BJ (cell line): ENCODE data around the gene ICAM1. TPM values are rescaled to one million over a fixed set of nuclear protein-coding genes. Genes with fewer than 3 reads are reported as not detected.
A peak's percentile ranks its signal among the peaks of the same experiment; 100 is the strongest.

Experiments
- CTCF ChIA-PET: fragments of 350-600 bp; formaldehyde crosslinking; extraction: SDS; loops from one replicate; lab custom pipeline; 2021; ENCODE audit warnings: antibody characterized with exemption, inconsistent platforms; lab: Yijun Ruan, JAX
- POLR2A ChIA-PET: fragments of 300-600 bp; sonication (Branson Sonifier 250); formaldehyde crosslinking; extraction: SDS; loops from one replicate; lab custom pipeline; 2021; ENCODE audit warnings: antibody characterized with exemption; lab: Charles Lee
- DNase-seq: peaks from one replicate; pipeline ENCODE4 v3.0.0-alpha.2; 2011; ENCODE audit warnings: low read depth
- H3K27me3 ChIP-seq: 2 replicates; pipeline ENCODE4 v1.6.0; 2011; ENCODE audit warnings: low read length; ENCODE audit not compliant: control insufficient read depth, insufficient read depth
- H3K36me3 ChIP-seq: 2 replicates; pipeline ENCODE4 v1.5.1; 2011; ENCODE audit warnings: low read length; ENCODE audit not compliant: control insufficient read depth, insufficient read depth
- H3K4me3 ChIP-seq: 2 replicates; pipeline ENCODE4 v1.5.1; 2011; ENCODE audit warnings: low read depth, mild to moderate bottlenecking, control low read depth, low read length
- polyA plus RNA-seq: library from polyadenylated mRNA; depleted of rRNA; stranded (reverse); fragments of >200 nt; gene quantifications from 2 replicates; pipeline ENCODE4 v1.2.3, GENCODE V29; 2011; rRNA removed
- small RNA-seq: library from RNA; depleted of rRNA; stranded (forward); fragments of <200 nt; gene quantifications from one replicate; pipeline ENCODE3, GENCODE V24; 2012; ENCODE audit warnings: low replicate concordance, low read depth; ENCODE audit not compliant: insufficient read length
- TF ChIP-seq, protein P1 (sequence below): IDR thresholded peaks from 2 replicates; pipeline ENCODE4 v1.5.1; 2011; ENCODE audit warnings: low read depth, mild to moderate bottlenecking, control low read depth, inconsistent platforms, low read length, moderate library complexity; ENCODE audit not compliant: insufficient read depth

The ICAM1 gene
- polyA plus RNA-seq, 1 experiment: 55.9 TPM

DNA sequence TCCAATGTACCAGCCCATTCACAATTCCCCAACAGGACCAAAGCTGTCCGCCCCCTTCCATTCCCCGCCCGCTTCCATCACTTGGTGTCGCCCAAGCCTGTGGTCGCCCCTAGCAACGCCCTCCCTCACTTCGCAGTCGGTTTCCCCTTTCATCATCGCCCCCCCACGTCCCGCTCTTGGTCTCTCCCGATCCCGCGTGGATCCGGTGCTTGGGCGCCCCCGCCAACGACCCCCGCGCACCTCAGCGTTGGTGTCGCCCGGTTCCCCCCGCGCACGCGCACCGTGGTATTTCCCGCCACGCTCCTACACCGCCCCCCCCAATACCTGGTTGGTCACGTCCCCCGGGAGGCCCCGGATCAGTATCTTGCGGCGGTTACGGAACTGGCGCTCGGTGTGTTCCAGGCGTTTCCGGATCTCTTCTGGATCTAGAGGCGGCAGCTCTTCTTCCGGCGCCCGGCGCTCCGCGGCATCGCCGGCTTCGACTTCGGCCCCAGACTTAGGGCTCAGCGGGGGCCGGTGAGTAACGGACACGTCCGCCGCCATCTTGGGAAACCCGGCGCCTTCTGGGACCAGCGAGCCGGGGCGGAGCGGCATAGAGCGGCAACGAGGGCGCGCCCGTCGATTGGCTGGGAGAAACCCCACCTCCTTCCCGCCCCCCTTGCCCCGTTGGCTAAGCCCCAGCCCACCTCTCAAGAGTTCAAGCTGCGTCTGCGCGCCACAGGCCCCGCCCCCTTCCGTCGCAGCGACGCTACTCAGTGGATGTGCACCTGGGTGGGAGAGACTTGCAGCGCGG lies 62.2 kb downstream of the ICAM1 start, which contains the start of gene RAVER1:
RAVER1 (minus strand) TSS at position 565 of the 793 bp plus-strand sequence; CDS start at position 543, 22 bp downstream.
- TF ChIP-seq, protein P1, sequence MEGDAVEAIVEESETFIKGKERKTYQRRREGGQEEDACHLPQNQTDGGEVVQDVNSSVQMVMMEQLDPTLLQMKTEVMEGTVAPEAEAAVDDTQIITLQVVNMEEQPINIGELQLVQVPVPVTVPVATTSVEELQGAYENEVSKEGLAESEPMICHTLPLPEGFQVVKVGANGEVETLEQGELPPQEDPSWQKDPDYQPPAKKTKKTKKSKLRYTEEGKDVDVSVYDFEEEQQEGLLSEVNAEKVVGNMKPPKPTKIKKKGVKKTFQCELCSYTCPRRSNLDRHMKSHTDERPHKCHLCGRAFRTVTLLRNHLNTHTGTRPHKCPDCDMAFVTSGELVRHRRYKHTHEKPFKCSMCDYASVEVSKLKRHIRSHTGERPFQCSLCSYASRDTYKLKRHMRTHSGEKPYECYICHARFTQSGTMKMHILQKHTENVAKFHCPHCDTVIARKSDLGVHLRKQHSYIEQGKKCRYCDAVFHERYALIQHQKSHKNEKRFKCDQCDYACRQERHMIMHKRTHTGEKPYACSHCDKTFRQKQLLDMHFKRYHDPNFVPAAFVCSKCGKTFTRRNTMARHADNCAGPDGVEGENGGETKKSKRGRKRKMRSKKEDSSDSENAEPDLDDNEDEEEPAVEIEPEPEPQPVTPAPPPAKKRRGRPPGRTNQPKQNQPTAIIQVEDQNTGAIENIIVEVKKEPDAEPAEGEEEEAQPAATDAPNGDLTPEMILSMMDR: peak; percentile 13; the same call in 1 of the 2 replicates
- Histone ChIP-seq H3K4me3 (peak within 1 kb of the TSS; percentile 97), H3K27me3 (no peaks in the 10 kb centered on the region), H3K36me3 (peaks cover 16% of the 10 kb centered on the region)
- CTCF ChIA-PET: interaction anchor here (1.4 to 2.6 kb wide), 6 partner anchors 9 to 64 kb away, joined by 3 to 14 read pairs (median 6); partner anchors contain the start of gene ICAM1
- DNase-seq: peak; percentile 69
- POLR2A ChIA-PET: interaction anchor here (0.5 to 1.0 kb wide), 7 partner anchors 12 to 1764 kb away, joined by 4 to 14 read pairs (median 8); no protein-coding TSS in a partner anchor

DNA sequence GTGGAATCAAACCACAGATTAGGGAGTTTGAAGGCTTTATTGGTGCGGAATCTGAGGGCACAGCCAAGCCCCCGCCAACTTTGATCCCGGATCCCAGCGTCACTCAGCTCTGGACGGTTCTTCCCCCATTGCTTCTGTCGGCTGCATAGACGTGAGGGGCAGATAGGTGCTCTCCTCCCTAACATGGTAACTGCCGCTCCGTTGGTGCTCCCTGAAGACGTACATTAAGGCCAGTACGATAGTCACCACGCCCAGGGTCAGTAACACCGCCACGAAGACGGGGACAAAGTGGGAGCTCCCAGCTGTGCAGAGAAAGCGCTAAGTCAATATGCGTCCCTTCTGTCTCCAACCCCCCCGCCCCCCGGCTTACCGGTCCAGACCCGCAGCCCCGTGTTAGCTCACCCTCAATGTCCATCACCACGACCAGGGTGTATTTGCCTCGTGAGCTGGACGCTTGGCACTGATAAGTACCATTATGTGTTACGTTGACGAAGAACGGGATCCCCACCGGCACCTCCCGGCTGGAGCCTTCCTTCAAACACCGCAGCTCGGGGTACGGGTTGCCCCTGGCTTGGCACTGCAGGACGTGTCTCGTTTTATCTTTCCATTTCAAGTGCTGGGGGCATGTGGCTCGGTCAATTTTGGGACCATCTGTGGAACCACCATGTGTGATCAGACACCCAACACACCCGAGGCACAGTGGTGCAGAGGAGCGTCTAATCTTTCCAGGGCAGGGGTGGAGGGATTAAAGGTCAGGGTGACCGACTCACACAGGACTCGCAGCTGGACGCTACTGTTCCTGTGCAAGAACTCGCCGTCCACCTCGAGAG lies 63.1 kb downstream of the ICAM1 start:
- DNase-seq: no peak
- Histone ChIP-seq H3K4me3 (peak overlapping the region; percentile 97), H3K27me3 (no peaks in the 10 kb centered on the region), H3K36me3 (peaks cover 9% of the 10 kb centered on the region)
- CTCF ChIA-PET: interaction anchor here (0.7 to 2.6 kb wide), 13 partner anchors 8 to 334 kb away, joined by 3 to 14 read pairs (median 3); partner anchors contain the start of gene ICAM1
- POLR2A ChIA-PET: interaction anchor here (0.5 to 1.0 kb wide), 9 partner anchors 11 to 1765 kb away, joined by 3 to 14 read pairs (median 5); no protein-coding TSS in a partner anchor
- TF ChIP-seq, protein P1: no peak

- TF ChIP-seq, protein P1: peak; percentile 40
- ChIA-PET CTCF (interaction anchor here (0.6 to 2.6 kb wide), 13 partner anchors 8 to 334 kb away, joined by 3 to 14 read pairs (median 3); no protein-coding TSS in a partner anchor), POLR2A (interaction anchor here (0.6 kb wide), 3 partner anchors 8 to 63 kb away, joined by 3 to 6 read pairs (median 3); no protein-coding TSS in a partner anchor)
- H3K4me3 ChIP-seq: peak overlapping the region; percentile 97
- H3K27me3 ChIP-seq: no peaks in the 10 kb centered on the region
- H3K36me3 ChIP-seq: peaks cover 2% of the 10 kb centered on the region
- peak; percentile 81 for DNase-seq
These were observed 63.9 kb downstream of the ICAM1 start for GRCh38 chr19:10334588-10335351.

- Histone ChIP-seq H3K36me3 (no peaks in the 10 kb centered on the region; the same call in 1 of the 2 replicates), H3K27me3 (no peaks in the 10 kb centered on the region), H3K4me3 (no peak overlapping the region)
- TF ChIP-seq, protein P1: no peak
- ChIA-PET CTCF (interaction anchor here (0.6 to 2.6 kb wide), 6 partner anchors 7 to 81 kb away, joined by 3 to 14 read pairs (median 5); no protein-coding TSS in a partner anchor), POLR2A (interaction anchor here (0.6 kb wide), 1 partner anchor 9 kb away, joined by 6 read pairs; no protein-coding TSS in a partner anchor)
- DNase-seq: no peak
These were observed 64.5 kb downstream of the ICAM1 start for GRCh38 chr19:10335352-10335985.

Small RNA genes lying within 50 kb of the gene (small RNA-seq; reads per million reads assigned to genes)
- gene AC011511.1 (not detected), gene AC011511.4 (not detected), gene MIR4322 (not detected)

Other genes starting within 250 kb of the ICAM1 start
- gene SHFL, start 184.8 kb upstream of the ICAM1 start, polyA plus RNA-seq: 30.1 and 42.2 TPM in 2 replicates
- gene ANGPTL6, start 168.4 kb upstream of the ICAM1 start, polyA plus RNA-seq: 0.22 and 0.25 TPM in 2 replicates
- 16.9 and 18.1 TPM in 2 replicates for gene PPAN, start 164.8 kb upstream of the ICAM1 start, polyA plus RNA-seq
- 1.6 and 2.4 TPM in 2 replicates for gene P2RY11, start 159.4 kb upstream of the ICAM1 start, polyA plus RNA-seq
- gene EIF3G, start 151.2 kb upstream of the ICAM1 start, polyA plus RNA-seq: 129 and 169 TPM in 2 replicates
- 27.4 and 31.5 TPM in 2 replicates for gene DNMT1, start 76.2 kb upstream of the ICAM1 start, polyA plus RNA-seq
- gene S1PR2, start 39.8 kb upstream of the ICAM1 start, polyA plus RNA-seq: 10.4 and 12.5 TPM in 2 replicates
- 35.4 and 58.7 TPM in 2 replicates for gene MRPL4, start 18.9 kb upstream of the ICAM1 start, polyA plus RNA-seq
- gene ICAM4, start 15.8 kb downstream of the ICAM1 start, polyA plus RNA-seq: 1.1 and 1.5 TPM in 2 replicates
- 6.7 and 9.2 TPM in 2 replicates for gene ICAM5, start 18.8 kb downstream of the ICAM1 start, polyA plus RNA-seq
- gene ZGLP1, start 38.7 kb downstream of the ICAM1 start, polyA plus RNA-seq: 1.2 TPM in 2 replicates
- 25.6 and 40.1 TPM in 2 replicates for gene FDX2, start 44.9 kb downstream of the ICAM1 start, polyA plus RNA-seq
- 2.5 and 5.1 TPM in 2 replicates for gene RAVER1, start 62.4 kb downstream of the ICAM1 start, polyA plus RNA-seq
- 11.7 and 17.3 TPM in 2 replicates for gene ICAM3, start 68.5 kb downstream of the ICAM1 start, polyA plus RNA-seq
- gene TYK2, start 109.5 kb downstream of the ICAM1 start, polyA plus RNA-seq: 31.7 and 40.9 TPM in 2 replicates
- gene CDC37, start 132.4 kb downstream of the ICAM1 start, polyA plus RNA-seq: 361 and 429 TPM in 2 replicates
- 3.4 and 4.2 TPM in 2 replicates for gene PDE4A, start 149.4 kb downstream of the ICAM1 start, polyA plus RNA-seq
- 47.3 and 114 TPM in 2 replicates for gene KEAP1, start 232.2 kb downstream of the ICAM1 start, polyA plus RNA-seq
- 0.23 and 0.40 TPM in 2 replicates for gene S1PR5, start 246.3 kb downstream of the ICAM1 start, polyA plus RNA-seq